Erythroblast (primary cell): ENCODE measurements around the gene MSH3.

Experiments
- GATA1 ChIP-seq: IDR thresholded peaks from 2 replicates; pipeline ENCODE4 v1.6.1; 2011; ENCODE audit warnings: low read depth, mild to moderate bottlenecking, control low read depth, low read length, moderate library complexity
- POLR2A ChIP-seq: IDR thresholded peaks from 2 replicates; pipeline ENCODE4 v1.6.1; 2011; ENCODE audit warnings: mild to moderate bottlenecking, low read length

DNA sequence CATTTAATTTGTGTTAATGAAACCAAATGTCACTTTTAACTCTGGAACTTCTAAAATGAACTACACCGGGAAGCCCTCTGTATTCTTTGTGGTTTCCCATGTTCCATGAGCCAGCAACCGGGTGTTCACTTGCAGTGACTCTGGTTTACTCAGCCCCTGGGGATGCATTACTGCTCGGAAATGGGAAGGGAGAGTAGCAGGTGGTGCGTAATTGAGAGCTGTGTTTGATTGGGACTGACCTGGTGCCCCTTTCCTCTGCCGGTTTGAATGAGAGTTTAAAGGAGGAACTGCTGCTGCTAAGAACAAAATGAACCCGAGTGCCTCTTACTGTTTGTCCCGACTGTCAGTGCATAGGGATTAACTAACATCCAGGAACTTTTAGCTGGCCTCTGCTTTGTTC, 100.4 kb downstream of the MSH3 start:
- TF ChIP-seq POLR2A = no peak
- no peak for TF ChIP-seq GATA1
